PFSK-1 (cell line): Measurements from ENCODE around the gene GNG10.

Experiments used
- FOXP2 ChIP-seq: optimal IDR thresholded peaks from 2 replicates; pipeline ENCODE3; 2011; ENCODE audit warnings: borderline replicate concordance, control low read depth, inconsistent platforms; ENCODE audit not compliant: insufficient read depth; ENCODE audit errors: extremely low read length, extremely low read depth
- POLR2AphosphoS5 ChIP-seq: IDR thresholded peaks from 2 replicates; pipeline ENCODE4 v1.6.1; 2012; ENCODE audit warnings: low read depth, mild to moderate bottlenecking, control low read depth, low read length, moderate library complexity
- SIN3A ChIP-seq: IDR thresholded peaks from 2 replicates; pipeline ENCODE4 v1.6.1; 2012; ENCODE audit warnings: mild to moderate bottlenecking, low read length, moderate library complexity, borderline replicate concordance; ENCODE audit not compliant: insufficient read depth
- TAF1 ChIP-seq: IDR thresholded peaks from 2 replicates; pipeline ENCODE4 v1.6.1; 2012; ENCODE audit warnings: low read length, control low read depth, borderline replicate concordance; ENCODE audit not compliant: insufficient read depth
- TF ChIP-seq, protein P1 (sequence below), 2 experiments: IDR thresholded peaks; 2 replicates each; pipeline versions ENCODE4 v1.6.1 to v1.8.0; 2011 to 2012; ENCODE audit warnings: low read depth in 2 of 2, low read length in 2 of 2, control low read depth in 1 of 2, inconsistent platforms in 1 of 2, mild to moderate bottlenecking in 1 of 2, moderate library complexity in 1 of 2; ENCODE audit not compliant: insufficient read depth in 1 of 2

The GNG10 gene

DNA sequence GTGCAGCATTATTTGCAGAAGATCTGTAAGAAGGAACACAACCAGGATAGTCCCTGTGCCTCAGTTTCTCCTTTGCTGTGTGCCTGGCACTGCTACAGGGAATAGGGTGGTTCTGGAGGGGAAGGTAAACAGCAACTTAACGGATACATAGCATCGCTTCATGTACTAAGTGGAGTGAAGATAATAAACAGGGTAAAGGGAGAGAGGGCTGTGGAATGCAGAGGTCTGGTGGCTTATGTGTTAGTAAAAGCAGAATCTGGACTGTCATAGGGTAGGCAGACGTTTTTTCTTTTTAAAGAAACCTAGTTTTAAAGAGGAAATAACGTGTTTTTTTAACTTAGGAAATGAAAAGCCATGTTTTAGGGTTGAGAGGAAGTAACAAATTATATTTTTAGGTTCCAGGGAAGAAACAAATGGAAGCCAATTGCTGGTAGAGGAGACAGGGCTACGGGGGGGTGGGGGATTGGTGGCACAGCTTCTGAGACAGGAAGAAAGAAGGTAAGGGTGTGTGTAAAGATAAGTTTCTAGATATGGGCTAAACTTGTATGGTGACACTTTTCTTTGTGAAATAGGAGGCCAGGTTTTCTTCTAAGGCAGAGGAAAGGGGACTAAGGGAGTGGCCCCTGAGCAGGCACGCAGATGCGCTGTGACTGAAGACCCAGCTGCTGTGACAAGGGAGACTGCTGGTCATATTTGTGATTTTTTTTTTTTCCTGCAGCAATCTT lies 1.3 kb downstream of the GNG10 start:
- TF ChIP-seq POLR2AphosphoS5 (no peak), TAF1 (no peak), SIN3A (no peak), FOXP2 (no peak)
- TF ChIP-seq, protein P1, sequence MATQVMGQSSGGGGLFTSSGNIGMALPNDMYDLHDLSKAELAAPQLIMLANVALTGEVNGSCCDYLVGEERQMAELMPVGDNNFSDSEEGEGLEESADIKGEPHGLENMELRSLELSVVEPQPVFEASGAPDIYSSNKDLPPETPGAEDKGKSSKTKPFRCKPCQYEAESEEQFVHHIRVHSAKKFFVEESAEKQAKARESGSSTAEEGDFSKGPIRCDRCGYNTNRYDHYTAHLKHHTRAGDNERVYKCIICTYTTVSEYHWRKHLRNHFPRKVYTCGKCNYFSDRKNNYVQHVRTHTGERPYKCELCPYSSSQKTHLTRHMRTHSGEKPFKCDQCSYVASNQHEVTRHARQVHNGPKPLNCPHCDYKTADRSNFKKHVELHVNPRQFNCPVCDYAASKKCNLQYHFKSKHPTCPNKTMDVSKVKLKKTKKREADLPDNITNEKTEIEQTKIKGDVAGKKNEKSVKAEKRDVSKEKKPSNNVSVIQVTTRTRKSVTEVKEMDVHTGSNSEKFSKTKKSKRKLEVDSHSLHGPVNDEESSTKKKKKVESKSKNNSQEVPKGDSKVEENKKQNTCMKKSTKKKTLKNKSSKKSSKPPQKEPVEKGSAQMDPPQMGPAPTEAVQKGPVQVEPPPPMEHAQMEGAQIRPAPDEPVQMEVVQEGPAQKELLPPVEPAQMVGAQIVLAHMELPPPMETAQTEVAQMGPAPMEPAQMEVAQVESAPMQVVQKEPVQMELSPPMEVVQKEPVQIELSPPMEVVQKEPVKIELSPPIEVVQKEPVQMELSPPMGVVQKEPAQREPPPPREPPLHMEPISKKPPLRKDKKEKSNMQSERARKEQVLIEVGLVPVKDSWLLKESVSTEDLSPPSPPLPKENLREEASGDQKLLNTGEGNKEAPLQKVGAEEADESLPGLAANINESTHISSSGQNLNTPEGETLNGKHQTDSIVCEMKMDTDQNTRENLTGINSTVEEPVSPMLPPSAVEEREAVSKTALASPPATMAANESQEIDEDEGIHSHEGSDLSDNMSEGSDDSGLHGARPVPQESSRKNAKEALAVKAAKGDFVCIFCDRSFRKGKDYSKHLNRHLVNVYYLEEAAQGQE (IDR thresholded peaks at IDR 0.05; ENCODE audit: insufficient read depth in 1 of 2, low read depth in 2 of 2, low read length in 2 of 2): no peak

DNA sequence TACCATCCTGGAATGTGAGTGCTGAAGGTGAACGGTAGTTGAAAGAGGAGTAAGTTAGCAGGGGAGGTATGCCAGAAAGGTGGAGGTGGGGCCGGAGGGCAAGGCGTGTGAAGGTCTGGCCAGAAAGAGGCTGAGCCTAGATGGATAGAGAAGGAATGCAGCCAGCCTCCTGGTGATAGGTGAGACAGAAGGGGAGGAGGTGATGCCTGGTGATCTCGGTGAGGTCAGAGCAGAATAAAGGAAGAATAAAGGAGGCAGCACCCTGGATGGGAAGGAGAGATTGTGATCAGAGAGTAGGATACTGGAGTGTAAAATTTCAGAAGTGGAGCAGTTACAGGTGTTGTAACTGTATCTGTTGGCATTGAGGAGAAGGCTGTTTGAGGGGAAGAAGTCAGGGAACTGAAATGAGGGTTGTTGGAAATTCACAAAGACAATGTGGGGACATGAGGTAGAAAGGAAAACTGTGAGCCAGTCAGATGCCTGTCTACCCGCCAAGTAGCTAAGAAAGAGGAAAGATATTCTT lies 2.0 kb downstream of the GNG10 start:
- TF ChIP-seq, protein P1 (IDR thresholded peaks at IDR 0.05; ENCODE audit: insufficient read depth in 1 of 2, low read depth in 2 of 2, low read length in 2 of 2): no peak
- TF ChIP-seq POLR2AphosphoS5 (no peak), FOXP2 (no peak), TAF1 (no peak), SIN3A (no peak)

DNA sequence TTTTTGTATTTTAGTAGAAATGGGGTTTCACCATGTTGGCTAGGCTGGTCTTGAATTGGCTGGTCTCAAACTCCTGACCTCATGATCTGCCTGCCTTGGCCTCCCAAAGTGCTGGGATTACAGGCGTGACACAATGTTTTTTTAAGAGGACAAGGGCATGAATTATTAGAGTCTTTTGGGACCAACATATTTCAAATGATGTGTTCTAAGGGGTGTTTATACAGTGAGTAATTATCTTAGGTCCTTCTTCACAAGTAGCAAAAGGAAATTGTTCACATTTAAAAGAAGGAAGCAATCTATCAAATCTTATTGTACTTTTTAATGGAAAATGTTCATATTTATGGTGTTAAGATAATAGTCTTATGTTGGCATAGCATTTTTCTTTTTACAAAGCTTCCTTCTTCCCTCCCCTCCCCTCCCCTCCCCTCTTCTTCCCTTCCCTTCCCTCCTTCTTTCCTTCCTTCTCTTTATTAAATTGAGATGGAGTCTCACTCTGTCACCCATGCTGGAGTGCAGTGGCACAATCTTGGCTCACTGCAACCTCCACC lies 6.7 kb downstream of the GNG10 start:
- TF ChIP-seq POLR2AphosphoS5: no peak

DNA sequence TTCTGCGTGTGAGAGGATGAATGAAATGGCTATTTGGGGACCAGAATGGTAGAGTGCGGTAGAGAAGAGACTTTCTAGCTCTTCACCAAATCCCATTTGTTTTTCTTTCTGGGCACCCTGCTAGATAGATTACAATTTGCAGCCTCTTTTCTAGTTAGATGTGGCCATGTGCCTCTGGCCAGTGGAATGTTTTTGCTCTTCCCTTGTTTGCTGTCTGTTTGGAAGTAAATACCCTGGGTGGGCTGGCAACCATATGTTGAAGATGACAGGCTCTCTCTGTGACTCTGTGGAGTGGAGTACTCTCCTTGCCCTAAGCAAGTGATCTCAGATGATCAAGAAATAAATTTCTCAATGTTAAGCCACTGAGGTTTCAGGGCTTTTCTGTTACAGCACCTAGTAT lies 12.9 kb downstream of the GNG10 start:
- no peak for TF ChIP-seq POLR2AphosphoS5
- TF ChIP-seq TAF1: no peak
- no peak for TF ChIP-seq FOXP2
- no peak for TF ChIP-seq SIN3A
- TF ChIP-seq, protein P1 (IDR thresholded peaks at IDR 0.05; ENCODE audit: insufficient read depth in 1 of 2, low read depth in 2 of 2, low read length in 2 of 2): no peak

DNA sequence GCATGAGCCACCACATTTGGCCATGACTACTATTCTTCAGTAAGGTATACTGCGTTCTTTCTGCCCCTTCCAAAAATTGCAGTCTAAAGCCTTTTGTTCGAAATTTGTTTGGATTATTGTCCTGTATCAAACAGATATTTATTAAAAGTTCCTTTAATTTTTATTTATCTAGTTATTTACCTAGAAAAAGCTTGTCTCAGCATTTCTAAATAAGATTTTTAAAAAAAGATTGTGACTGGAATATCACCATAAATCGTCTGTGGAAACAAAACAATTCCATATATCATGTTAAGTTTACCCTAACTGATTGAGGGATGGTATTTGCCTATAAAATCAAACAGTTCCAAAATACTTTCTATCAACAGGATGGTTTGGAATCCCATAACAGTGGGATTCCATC lies 14.7 kb downstream of the GNG10 start:
- TF ChIP-seq SIN3A (no peak), FOXP2 (no peak), TAF1 (no peak), POLR2AphosphoS5 (no peak)
- TF ChIP-seq, protein P1 (IDR thresholded peaks at IDR 0.05; ENCODE audit: insufficient read depth in 1 of 2, low read depth in 2 of 2, low read length in 2 of 2): no peak
